GM23338 (cell line): ENCODE results near the gene ECE1. TPM values are rescaled to one million over a fixed set of nuclear protein-coding genes. Genes with fewer than 3 reads are reported as not detected.

Experiments
- ATAC-seq: fragments of 200-7000 bp; cut with Tn5 transposase; 3 replicates; pipeline ENCODE4 v1.9.1; 2020
- DNase-seq: peaks from one replicate; pipeline ENCODE4 v3.0.0-alpha.2; 2015; ENCODE audit warnings: low spot score
- H2AFZ ChIP-seq: fragments of 200-600 bp; sonication (generic); 2 replicates; pipeline ENCODE4 v1.8.0; 2016; ENCODE audit warnings: antibody characterized with exemption, mild to moderate bottlenecking, moderate library complexity
- H3F3A ChIP-seq: fragments of 200-600 bp; sonication (generic); replicated peaks from 2 replicates; pipeline ENCODE4 v1.8.0; 2017; ENCODE audit warnings: antibody characterized with exemption, mixed run types, low read depth
- H3K27ac ChIP-seq: fragments of 200-600 bp; sonication (generic); 2 replicates; pipeline ENCODE4 v1.6.1; 2016; ENCODE audit warnings: low read depth
- H3K27me3 ChIP-seq: fragments of 200-600 bp; sonication (generic); 2 replicates; pipeline ENCODE4 v1.8.0; 2016; ENCODE audit warnings: mild to moderate bottlenecking, mixed run types, moderate library complexity; ENCODE audit not compliant: insufficient read depth
- H3K36me3 ChIP-seq: fragments of 200-600 bp; sonication (generic); 2 replicates; pipeline ENCODE4 v1.8.0; 2016; ENCODE audit warnings: mild to moderate bottlenecking; ENCODE audit not compliant: insufficient read depth
- H3K4me1 ChIP-seq: fragments of 200-600 bp; sonication (generic); 2 replicates; pipeline ENCODE4 v1.8.0; 2016; ENCODE audit warnings: mild to moderate bottlenecking, moderate library complexity; ENCODE audit not compliant: insufficient read depth
- H3K4me2 ChIP-seq: fragments of 200-600 bp; sonication (generic); 2 replicates; pipeline ENCODE4 v1.7.1; 2017; ENCODE audit warnings: mixed run types
- H3K4me3 ChIP-seq: fragments of 200-600 bp; sonication (generic); 2 replicates; pipeline ENCODE4 v1.6.1; 2016; ENCODE audit warnings: mixed run types
- H3K79me2 ChIP-seq: fragments of 200-600 bp; sonication (generic); replicated peaks from 2 replicates; pipeline ENCODE4 v1.8.0; 2017; ENCODE audit warnings: mild to moderate bottlenecking; ENCODE audit not compliant: insufficient read depth
- H3K9me2 ChIP-seq: fragments of 200-600 bp; sonication (generic); 2 replicates; pipeline ENCODE4 v1.8.0; 2017; ENCODE audit not compliant: insufficient read depth
- H4K20me1 ChIP-seq: fragments of 200-600 bp; sonication (generic); replicated peaks from 2 replicates; pipeline ENCODE4 v1.8.0; 2017; ENCODE audit warnings: mild to moderate bottlenecking; ENCODE audit not compliant: insufficient read depth
- H3K27ac Mint-ChIP-seq: 2 replicates; pipeline ENCODE4 v1.8.0; 2020; ENCODE audit warnings: inconsistent platforms, mild to moderate bottlenecking, moderate library complexity, mixed read lengths
- H3K27me3 Mint-ChIP-seq: 3 replicates; pipeline ENCODE4 v1.8.0; 2022; ENCODE audit warnings: low read depth, mild to moderate bottlenecking, moderate library complexity, mixed read lengths, inconsistent platforms; ENCODE audit not compliant: insufficient read depth, poor library complexity
- H3K36me3 Mint-ChIP-seq: 3 replicates; pipeline ENCODE4 v1.8.0; 2021; ENCODE audit warnings: low read depth, mild to moderate bottlenecking, inconsistent platforms, moderate library complexity, mixed read lengths
- H3K4me1 Mint-ChIP-seq: 3 replicates; pipeline ENCODE4 v1.8.0; 2020; ENCODE audit warnings: mild to moderate bottlenecking, inconsistent platforms, mixed read lengths
- H3K4me3 Mint-ChIP-seq: 3 replicates; pipeline ENCODE4 v1.8.0; 2021; ENCODE audit warnings: moderate library complexity, mild to moderate bottlenecking, inconsistent platforms, mixed read lengths
- H3K9me3 Mint-ChIP-seq: 3 replicates; pipeline ENCODE4 v1.8.0; 2020; ENCODE audit warnings: moderate library complexity, mild to moderate bottlenecking, inconsistent platforms, mixed read lengths
- CTCF ChIP-seq, 2 experiments: fragments of 200-600 bp in 1 of 2; sonication (generic) in 1 of 2; conservative IDR thresholded peaks; 2 replicates each; pipeline versions ENCODE4 v1.5.1 to v1.6.1; 2016 to 2017; ENCODE audit warnings: antibody characterized with exemption in 2 of 2, low read depth in 2 of 2, mild to moderate bottlenecking in 2 of 2, moderate library complexity in 1 of 2
- ETS1 ChIP-seq: IDR thresholded peaks from 2 replicates; pipeline ENCODE4 v1.6.1; 2016; ENCODE audit warnings: antibody characterized with exemption
- EZH2 ChIP-seq: fragments of 200-600 bp; sonication (generic); IDR thresholded peaks from one replicate; pipeline ENCODE4 v1.8.0; 2017; ENCODE audit warnings: antibody characterized with exemption, mild to moderate bottlenecking, low read depth; ENCODE audit not compliant: unreplicated experiment
- EZH2phosphoT487 ChIP-seq: fragments of 200-600 bp; sonication (generic); IDR thresholded peaks from one replicate; pipeline ENCODE4 v1.8.1; 2018; ENCODE audit warnings: antibody characterized with exemption; ENCODE audit not compliant: unreplicated experiment
- JUNB ChIP-seq: IDR thresholded peaks from one replicate; pipeline ENCODE4 v1.6.1; 2016; ENCODE audit warnings: antibody characterized with exemption; ENCODE audit not compliant: unreplicated experiment
- NANOG ChIP-seq: IDR thresholded peaks from 2 replicates; pipeline ENCODE4 v1.6.1; 2016; ENCODE audit warnings: antibody characterized with exemption, borderline replicate concordance
- STAT1 ChIP-seq: IDR thresholded peaks from one replicate; pipeline ENCODE4 v1.6.1; 2016; ENCODE audit warnings: antibody characterized with exemption; ENCODE audit not compliant: unreplicated experiment
- ZNF331 ChIP-seq: fragments of 250-450 bp; sonication (Bioruptor Pico); IDR thresholded peaks from 2 replicates; pipeline ENCODE4 v1.5.0; 2020; ENCODE audit warnings: low read depth, mild to moderate bottlenecking, moderate library complexity
- ZNF462 ChIP-seq: fragments of 250-450 bp; sonication (Bioruptor Pico); IDR thresholded peaks from 2 replicates; pipeline ENCODE4 v1.5.0; 2020; ENCODE audit warnings: mild to moderate bottlenecking, moderate library complexity
- polyA plus RNA-seq: library from polyadenylated mRNA; unstranded; fragments of >200 nt; fragmentation: Nextera tagmentation; extraction: Ambion mirVana; gene quantifications from 2 replicates; pipeline ENCODE4 v1.2.1, GENCODE V29; 2016
- total RNA-seq: library from RNA; depleted of rRNA; stranded (reverse); fragments of >200 nt; shearing (Covaris generic); gene quantifications from 2 replicates; pipeline ENCODE4 v1.2.3, GENCODE V29; 2014

Gene ECE1
- total and polyA plus RNA-seq, 2 experiments from 2014 or later, result 11.0 to 45.0 TPM

- H3K27ac Mint-ChIP-seq, result no peak overlapping the region
Observed at GRCh38 chr1:21278860-21279845, 11.1 kb downstream of the ECE1 start.

More at GRCh38 chr1:21278860-21279845, 11.1 kb downstream of the ECE1 start:
- no peaks in the 10 kb centered on the region for H3K36me3 Mint-ChIP-seq
- H3F3A ChIP-seq, result no peaks in the 10 kb centered on the region
- H3K4me3 ChIP-seq, result no peak overlapping the region
- H3K79me2 ChIP-seq, result no peaks in the 10 kb centered on the region
- TF ChIP-seq EZH2phosphoT487 (no peak), CTCF (conservative IDR thresholded peaks at IDR 0.05; ENCODE audit: low read depth in 2 of 2) (no peak), STAT1 (no peak), NANOG (no peak), JUNB (no peak), EZH2 (no peak), ZNF462 (CRISPR knock-in tag) (no peak), ZNF331 (CRISPR knock-in tag) (no peak), ETS1 (no peak)
- H3K27ac ChIP-seq, result no peak overlapping the region
- H3K4me1 ChIP-seq, result peaks cover 8% of the 10 kb centered on the region
- H3K27me3 ChIP-seq, result no peaks in the 10 kb centered on the region
- peaks cover 23% of the 10 kb centered on the region for H3K4me1 Mint-ChIP-seq
- H3K9me3 Mint-ChIP-seq, result no peaks in the 10 kb centered on the region
- H3K4me3 Mint-ChIP-seq, result no peak overlapping the region
- no peak overlapping the region for H2AFZ ChIP-seq
- no peaks in the 10 kb centered on the region for H3K9me2 ChIP-seq
- H3K27me3 Mint-ChIP-seq, result peaks cover 9% of the 10 kb centered on the region
- no peaks in the 10 kb centered on the region for H3K36me3 ChIP-seq
- no peaks in the 10 kb centered on the region; the same call in 1 of the 2 replicates for H4K20me1 ChIP-seq
- H3K4me2 ChIP-seq, result no peak overlapping the region
- peak; percentile 12; the same call in 2 of the 3 replicates for ATAC-seq
- no peak for DNase-seq
